IPS-NIHi11 (cell line): Measurements from ENCODE around the gene FRMD4A.

Experiments
- DNase-seq: peaks from one replicate; pipeline ENCODE4 v3.0.0; 2012; ENCODE audit warnings: mixed read lengths, low spot score

Gene FRMD4A

DNA sequence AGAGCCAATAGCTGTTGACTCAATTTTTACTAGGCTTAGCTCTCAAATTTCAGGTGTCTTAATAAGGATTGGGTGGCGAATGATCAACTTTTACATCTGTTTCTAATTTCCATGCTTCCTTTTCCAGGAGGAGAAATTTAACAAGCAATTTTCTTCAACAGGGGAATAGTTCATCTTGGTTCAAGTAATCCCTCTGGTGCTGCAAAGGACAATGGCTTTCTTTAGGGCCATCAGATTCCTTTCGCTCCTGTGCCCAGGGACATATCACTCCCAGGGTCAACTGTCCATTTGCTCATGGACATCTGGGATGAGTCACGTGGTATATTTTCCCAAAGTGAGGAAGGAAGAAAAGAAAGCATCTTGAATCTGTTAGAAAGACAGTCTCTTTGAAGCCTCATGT lies 313.3 kb downstream of the FRMD4A start:
- DNase-seq = no peak

DNA sequence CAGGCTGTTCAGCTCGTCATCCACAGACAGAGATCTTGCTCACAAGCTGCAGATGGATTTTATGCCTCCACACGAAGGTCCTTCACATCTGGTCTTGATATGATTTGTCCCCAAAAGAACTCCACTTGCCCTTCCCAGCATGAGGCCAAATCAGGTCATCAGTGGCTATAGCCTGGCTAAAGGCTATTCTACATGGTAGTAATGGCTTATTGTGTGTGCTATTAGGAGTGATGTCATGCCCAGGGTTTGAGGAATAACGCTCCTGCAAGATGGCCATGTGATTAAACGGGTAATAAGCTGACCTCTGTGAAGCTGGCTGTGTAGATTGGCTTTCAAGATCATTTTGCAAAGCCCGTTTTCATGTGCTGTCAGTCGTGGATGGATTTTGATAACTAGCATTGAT lies 313.8 kb downstream of the FRMD4A start:
- no peak for DNase-seq

DNA sequence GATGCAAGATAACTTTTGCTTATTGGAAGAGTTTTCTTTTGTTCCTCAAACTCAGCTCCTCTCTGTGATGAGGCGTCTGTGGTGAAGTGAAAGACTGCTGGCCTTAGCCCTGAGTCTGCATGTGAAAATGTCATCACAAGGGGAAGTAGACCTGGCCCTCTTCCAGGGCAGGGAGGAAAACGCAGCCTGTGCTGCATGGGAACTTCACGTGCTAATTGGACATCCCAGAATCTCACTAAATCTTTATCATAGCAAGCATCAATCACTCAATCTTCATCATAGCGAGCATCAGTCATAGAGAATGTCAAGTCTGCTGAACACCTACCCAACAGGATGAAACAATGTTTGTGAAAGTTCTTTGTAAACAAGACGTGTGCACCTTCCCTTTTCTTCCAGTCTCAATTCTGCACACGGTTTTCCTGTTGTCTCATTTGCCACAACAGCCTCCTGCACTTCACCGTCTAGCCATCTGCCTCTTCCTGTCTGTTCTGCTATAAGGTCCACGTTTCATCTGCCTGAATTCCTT lies 314.6 kb downstream of the FRMD4A start:
- no peak for DNase-seq

DNA sequence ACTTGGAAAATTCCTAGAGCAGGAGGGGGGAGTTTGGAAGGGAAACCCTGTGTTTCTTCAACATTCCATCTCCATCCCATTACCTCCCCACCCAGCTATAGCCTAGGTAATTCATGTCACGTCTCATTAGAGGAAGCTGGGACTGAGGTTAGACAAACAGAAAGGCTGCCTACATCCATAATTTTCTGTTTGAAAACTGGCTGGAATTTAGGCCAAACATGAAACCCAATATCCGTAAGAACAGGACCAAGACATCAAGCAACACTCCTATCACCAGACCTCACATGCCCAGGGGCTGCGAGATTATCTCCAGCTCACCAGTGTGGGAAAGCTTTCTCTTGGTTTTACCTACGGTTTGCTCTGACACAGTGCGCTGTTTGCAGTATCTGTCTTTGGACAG lies 316.3 kb downstream of the FRMD4A start:
- DNase-seq = no peak

DNA sequence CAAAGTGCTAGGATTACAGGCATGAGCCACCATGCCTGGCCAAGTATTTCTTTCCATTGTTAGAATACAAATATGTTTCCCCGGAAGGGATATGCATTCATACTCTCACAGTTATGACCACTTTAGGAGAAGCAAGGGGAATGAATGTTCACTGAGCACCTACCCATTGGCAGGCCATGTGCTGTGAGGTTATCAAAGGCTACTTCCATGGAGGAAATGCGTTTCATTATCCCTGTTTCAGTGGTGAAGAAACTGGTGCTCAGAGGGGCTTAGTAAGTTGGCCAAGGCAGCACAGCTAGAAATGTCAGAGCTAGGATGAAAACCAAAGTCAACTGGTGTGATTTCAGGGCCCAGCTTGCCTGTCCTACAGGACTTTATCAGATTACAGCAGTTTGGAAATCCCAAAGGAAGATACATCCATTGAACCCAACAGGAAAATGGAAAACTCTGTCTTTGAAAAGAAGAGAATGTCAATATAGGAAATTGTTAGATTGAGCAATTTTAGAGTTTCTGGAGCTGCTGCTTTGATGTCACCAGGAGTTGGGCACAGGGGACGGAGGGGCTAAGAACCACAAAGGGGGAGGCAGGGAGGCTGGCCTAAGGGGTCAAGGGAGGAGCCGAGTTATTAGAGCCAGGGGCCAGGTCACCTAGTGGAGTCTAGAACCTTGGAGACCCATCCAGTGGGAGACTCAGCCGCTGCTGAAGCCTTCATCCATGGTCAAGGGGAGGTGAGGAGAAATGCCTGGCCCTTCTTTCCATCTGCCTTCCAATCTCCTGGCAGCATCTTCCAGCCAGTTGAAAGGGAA lies 319.8 kb downstream of the FRMD4A start:
- no peak for DNase-seq

DNA sequence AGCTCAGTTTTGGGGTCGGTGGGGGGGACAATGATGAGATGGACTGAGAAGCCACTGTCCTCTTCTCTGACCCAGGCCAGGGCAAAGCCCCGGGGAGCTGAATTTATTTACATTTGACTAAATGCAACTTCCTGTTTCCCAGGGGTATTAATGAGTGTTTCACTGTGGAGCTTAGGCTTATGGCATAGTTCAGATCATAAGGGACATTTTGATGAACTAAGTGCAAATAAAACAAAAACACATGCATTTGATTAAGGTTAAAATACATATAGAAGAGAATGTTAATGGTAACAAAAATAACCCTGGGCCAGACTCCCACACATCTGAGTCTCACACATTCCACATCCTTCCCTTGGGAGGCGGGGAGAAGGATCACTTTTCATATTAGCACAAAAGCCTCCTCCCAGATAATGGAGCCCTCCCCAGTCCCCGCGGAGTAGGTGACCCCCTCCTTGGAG lies 320.6 kb downstream of the FRMD4A start:
- DNase-seq = peak; percentile 34

DNA sequence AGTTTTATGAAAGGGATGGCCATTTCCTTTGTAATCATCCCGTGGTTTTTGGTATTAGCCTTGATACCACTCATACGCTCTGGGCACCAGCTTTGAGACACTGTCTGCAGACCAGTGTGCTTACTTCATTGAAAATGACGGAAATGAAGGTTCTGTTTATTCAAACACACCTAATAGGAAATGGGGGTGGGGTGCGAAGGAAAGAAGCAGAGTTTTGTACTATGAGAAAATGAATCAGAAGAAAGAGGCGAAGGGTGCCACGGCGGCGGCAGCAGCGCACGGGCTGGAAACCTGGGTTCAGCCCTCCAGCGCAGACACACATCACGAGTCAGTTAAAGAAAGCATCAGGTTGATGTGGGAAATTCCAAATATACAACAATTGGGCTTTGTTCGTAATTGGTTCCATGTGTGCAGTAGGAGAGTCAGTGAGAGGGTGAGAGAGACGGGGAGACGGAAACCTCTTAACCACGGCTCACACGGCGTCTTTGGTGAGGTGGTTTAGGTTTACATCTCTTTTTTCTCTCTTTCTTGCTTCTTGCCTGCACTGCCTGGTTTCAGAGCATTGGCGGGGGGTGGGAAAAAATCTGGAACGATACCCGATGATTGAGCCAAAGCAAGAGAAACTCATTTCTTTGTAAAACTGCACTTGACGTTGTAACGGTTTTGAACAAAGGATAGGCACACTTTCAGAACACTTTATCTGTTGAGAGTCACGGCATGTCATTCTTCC lies 321.2 kb downstream of the FRMD4A start:
- DNase-seq = no peak

DNA sequence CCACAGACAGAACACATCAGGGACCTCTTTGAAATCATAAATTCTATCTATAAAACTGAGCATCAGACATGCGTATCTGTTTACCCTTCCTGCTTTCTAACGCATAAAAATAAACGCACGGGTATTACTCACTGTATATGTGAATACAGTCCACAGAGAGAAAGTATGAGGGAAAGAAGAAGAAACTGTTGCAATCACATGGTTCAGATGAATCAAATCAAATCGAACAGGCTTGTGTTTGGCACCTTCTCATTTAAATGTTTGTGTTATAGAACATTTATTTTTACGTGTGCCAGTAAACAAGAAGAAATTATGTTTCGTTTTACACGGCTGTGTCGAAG lies 322.0 kb downstream of the FRMD4A start:
- no peak for DNase-seq

DNA sequence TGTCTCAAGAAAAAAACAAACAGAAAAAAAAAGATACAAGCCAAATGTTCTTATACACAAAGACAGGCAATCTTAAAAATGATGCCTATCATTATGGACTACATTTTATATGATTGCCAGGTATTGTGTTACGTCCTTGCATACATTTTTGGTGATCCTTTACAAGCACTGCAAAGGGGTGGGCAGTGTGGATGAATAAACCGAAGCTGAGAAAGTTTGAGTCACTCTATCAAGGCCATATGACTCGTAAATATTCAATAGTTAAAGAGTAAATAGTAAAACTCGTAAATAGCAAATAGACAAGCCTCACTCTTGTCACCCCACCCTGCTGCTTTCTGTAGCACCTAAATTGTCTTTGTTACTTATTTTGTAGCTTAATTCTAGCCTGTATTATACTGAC lies 326.2 kb downstream of the FRMD4A start:
- no peak for DNase-seq

DNA sequence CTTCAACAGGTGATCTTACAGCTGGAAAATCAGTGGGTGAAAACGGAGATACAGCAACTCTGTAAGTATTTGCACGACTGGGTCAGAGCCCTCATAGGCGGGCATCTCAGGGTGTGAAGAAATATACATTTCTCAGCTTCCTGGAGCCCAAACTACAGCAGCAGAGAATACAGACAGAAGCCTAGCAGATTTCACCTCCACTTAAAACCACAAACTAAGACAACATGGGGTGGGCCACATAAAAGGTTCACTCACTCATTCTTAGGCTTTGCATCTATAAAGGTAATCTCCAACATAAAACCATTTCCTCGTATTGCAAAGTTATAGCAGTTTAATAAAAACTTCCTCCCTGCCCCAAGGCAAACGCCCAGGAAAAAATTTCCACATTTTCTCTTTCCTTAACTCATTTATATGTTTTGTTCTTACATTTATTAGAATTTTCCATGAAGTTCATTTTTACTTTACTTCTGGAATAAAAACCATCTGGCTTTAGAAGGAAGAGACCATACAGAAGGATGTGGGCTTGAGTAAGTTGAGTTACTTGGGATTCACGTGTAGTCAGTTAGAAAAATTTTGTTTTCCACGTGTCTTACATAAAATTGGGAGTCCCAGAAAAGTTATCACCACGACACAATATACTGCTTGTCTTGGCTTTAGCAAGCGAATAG lies 327.1 kb downstream of the FRMD4A start:
- DNase-seq = no peak

DNA sequence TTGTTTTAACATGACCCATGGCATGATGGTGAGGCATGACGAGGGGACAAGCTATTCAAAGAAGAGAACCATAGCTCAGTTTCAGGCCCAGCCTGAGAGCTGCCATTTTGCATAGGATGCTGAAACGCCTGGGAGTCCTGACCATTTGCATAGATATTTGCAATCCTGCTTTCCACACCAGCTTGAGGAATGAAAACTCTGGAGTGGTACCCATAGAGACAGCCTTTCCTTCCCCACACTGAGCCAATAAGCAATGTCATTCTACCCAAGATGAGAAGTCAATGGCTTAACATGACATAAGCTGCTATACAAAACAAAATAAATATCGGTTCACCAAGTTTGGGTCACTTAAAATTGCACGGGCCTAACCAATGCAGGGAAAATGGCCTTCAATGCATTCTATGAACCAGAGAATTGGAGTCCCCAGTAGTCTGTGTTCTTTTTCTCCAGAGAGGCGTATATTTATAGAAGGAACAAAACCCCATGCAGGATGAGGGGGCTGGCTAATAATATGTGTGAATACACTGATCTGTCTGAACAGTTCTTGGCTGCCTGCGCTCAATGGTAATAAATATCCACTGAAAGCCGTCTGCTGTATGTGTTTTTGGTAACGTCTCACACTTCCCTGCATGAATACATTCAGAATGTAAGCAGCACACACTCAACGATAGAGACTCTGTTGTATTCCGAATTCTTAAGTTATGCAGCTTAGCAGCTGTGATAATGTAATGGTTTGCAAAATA lies 329.3 kb downstream of the FRMD4A start:
- DNase-seq = no peak

DNA sequence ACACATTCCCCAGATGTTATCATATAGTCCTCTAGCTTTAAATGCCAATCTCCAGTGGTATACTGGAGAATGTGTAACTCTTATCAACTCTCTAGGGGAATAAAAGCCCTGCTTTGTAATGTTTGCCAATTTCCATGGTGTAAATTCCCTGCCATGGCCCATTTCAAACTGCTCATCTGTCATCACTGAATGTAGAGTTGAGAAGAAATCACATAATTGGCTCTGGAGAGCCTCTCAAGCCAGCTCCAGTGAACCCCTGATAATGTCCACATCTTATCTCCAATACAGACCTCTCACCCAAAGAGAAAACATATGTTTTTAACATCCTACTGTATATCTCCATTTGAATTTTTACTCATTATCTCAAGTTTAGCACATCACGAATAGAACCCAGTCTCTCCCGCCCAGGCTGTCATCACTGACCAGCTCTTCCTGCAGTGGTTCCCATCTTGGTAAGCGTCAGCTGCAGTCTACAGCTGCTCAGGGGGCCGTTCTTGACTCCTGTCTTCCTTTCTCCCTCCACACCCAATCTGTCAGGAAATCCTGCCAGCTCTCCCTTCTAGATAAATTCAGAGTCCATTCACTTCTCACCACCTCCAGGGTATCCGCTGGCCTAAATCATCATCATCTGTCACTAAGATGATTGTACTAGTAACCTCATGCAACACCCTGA lies 332.4 kb downstream of the FRMD4A start:
- DNase-seq = no peak

DNA sequence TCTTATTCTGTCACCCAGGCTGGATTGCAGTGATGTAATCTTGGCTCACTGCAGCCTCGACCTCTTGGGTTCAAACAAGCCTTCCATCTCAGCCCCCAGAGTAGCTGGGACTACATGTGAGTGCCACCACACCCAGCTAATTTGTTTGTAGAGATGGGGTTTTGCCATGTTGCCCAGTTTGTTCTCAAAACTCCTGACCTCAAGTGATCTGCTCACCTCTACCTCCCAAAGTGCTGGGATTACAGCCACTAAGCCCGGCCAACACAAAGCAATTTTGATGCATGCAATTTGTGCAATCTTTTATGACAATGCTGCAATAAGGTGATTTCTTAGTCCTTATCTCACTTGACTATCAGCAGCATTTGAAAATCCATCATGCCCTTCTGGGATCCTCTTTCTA lies 333.1 kb downstream of the FRMD4A start:
- no peak for DNase-seq

DNA sequence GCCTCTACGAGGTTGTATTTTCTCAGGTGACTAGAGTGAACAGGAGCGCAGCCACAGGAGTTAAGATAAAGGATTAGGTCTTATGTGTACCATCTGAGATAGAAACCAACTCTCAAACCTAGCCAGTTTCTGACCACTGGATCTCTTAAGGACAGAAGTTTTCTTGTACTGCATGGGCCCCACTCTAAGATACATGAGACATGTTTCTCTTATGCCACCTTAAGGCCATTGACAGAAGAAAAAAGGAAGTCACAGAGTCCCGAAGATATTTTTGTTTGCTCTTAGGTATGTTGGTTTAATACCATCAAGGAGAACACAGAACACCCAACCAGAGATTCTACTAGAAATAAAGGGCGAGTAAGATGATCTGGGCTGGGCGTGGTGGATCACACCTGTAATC lies 335.8 kb downstream of the FRMD4A start:
- DNase-seq = no peak

DNA sequence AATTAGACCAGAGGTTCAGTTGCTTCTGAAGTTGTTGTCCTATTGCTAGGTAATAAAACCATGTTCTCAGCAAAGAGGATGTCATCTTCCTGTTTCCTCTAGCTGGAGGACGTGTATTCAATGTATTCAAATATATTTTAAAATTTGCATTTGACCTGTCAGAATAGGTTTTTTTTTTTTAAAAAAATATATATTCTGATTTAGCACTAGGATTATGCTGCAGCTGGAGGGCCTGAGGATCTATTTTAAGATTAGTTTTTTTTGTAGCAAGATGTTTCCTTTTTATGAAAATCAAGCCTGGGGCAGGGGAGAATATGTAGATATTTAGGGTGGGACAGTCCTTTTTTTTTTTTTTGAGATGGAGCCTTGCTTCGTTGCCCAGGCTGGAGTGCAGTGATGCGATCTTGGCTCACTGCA lies 337.0 kb downstream of the FRMD4A start:
- DNase-seq = no peak

DNA sequence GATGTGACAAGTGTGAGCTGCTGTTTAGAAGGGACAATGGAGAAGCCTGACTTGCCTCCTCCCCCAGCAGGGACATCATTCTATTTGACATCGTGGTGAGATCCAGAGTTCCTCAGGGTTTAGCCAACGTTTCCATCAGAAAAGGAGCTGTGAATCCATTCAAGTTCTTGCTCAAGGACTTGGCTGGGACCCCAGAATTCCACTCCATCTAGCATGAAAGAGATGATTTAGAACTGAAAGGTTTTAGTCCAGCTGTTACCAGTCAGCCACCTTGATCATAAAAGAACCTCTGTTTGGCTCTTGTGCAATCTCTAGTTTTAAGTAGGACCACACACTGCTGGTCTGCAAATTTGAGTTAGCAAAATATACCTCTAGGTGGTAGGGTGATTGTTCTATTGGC lies 337.6 kb downstream of the FRMD4A start:
- DNase-seq = no peak

DNA sequence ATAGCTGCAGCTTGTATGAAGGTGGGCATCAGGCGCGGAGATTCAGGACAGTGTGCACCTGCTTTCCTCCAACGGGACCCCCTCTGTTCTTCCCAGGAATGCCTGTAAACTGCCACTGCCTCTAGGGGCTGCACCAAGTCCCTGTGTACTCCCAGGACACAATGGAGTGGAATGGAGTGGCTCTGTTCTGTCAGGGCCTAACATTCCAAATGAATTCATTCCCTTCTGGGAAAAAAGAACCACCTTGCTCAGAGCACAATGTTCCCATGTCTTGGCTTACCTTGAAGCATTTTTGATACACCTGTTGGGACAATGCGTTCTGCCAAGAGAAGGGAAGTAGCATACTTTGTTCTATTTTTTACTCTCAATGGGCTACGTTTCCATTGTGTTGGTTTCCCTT lies 339.4 kb downstream of the FRMD4A start:
- no peak for DNase-seq

DNA sequence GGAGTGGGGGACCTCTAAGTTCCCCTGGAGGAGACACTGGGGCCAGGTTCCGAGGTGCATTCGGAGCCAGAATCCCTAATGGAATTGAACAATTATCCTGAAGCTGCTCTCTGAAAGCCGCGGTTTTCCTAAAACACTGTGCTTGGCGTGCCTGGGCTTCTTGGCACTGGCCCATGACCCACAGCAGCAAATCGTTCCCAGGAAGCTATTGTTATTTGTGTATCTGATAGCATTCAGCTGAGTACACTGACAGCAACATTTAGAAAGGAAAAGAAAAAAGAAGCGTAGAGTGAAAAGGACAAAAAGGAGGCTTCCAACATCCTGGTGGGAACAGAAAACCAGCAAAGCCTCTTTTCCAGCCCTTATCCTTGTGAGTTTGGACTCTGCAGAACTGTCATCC lies 339.8 kb downstream of the FRMD4A start:
- DNase-seq = no peak

DNA sequence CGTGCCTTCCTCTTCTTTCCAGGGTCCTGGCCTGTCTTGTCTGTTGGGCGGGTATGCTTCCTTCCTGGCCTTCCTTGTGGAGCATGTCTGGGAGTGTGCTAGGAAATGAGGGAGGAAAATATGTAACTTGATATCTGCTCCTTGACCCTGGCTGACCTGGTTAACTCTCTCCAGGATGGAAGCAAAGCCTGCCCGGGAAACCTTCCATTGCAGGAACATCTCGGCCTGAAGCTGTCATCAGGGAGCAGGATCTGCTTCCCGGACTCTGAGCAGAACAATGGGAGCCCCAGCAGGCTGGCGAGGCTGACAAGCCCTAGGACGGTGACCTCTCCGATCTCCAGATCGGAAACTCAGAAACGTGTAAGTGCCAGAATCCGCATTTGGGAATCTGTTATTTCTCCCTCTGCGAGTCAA lies 340.3 kb downstream of the FRMD4A start:
- no peak for DNase-seq

DNA sequence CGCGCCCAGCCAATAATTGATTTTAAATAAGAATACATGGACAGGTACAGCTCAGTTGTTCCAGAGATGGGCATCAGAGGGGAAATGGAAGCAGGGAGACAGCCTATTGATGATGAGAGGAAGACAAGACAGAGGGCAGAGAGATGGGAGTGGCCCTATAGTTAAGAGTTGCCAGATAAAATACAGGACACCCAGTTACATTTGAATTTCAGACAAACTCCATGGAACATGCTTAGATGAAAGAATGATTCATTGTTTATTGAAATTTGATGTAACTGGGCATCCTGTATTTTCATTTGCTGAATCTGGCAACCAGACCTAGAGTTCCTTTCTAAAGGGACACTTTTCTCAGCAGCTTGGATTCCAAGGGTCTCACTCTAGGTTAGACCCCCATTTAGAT lies 341.1 kb downstream of the FRMD4A start:
- no peak for DNase-seq

DNA sequence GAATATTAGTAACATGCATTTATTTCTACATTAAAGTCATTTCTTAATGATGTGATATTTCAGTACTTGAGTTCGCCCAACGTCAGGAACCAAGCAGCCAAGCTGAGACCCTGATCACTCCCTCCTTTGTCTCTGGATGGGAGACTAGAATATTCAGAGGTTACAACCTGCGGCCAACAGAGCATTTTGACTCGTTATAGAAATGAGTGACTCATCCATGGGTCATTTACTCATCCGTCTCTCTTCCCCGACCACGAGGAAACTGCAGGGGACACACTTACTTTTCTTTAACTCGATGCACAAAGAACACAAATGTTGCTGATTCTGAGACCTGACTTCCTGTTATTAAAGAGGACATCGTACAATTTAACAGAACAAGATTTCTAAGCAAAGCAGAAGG lies 343.3 kb downstream of the FRMD4A start:
- no peak for DNase-seq
